Hematopoietic multipotent progenitor cell treated with erythropoietin and hydrocortisone succinate and interleukin-3 and kit ligand, for 4 days (in vitro differentiated cells): ENCODE measurements around the gene IL2RG.

Source experiments
- DNase-seq: peaks from one replicate; pipeline ENCODE4 v3.0.0-alpha.2; 2015

Gene IL2RG

DNA sequence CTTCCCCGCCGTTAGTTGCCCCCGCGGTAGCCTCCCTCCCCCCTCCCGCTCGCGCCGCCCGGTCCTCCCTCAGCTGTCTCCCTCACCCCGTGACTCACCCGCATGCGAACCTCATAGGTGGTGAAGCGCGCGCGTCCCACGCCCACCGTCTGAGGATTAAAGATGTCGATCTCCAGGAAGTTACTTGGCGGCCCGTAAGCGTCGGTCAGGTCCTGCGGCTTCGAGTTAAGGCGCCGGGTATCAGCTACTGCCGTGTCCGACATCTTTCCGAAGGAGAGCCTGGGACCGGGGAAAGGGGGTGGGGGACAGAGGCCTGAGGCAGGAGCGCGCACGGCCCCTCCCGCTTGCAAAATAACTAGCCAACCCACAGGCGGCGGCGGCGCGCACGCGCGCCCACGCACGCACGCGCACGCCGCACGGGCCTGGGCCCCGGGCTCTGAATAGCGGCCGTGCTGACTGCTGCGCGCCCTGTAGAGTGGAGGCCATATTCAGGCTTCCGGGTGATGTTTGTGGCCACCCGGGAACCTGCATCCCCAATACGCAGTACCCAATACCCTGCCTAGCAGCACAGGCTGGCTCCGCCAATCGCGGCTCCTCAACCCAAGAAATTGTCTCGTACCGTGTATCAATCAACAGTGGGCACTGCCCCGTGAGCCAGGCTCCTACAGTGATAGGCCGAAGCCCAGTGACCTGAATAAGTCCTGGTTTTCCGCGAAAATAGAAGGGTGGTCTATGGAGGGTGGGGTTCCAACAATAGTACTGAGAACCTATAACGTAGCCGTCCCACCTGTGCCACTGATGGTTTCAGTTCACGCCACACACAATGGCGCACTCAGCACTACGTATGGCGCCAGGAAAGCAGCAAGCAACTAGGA is 43.1 kb downstream of the IL2RG start, which contains the start of gene SNX12:
Gene SNX12 (minus strand): TSS at position 291 of the 875 bp plus-strand sequence. CDS start 28 bp downstream, at position 263.
- DNase-seq, result peak; percentile 96

DNA sequence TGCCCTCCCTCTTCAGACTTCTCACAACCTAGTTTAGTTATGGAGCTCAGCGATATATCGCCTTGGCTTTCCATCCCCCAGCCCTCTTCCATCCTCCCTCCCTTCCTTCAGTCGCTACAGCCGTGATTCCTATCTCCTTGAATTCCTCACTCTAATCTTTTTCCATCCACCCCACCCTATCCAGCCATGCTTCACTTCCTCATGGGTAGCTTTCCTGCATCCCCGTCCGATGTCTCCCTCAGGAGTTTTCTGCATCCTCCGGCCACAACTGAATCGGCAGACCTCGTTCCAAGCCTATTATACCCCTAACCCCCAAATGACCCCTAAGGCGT is 43.7 kb downstream of the IL2RG start:
- no peak for DNase-seq

DNA sequence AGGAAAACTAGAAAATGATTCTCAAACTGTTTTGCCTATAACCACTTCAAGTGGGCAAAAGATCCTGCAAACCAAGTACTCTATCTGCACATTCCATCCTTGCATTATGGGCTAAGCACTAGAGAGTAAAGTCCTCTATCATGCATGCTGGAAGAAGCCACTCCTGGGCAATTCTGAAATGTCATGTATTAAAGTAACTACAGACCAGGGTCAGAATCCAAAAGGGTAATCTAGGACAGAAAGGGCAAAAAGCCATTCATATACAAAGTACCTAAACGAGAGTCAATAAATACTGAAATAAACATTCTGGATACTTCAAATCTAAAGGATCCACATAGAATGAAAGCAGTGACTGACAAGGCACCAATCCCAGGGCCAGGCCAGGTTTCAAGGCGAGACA is 44.3 kb downstream of the IL2RG start:
- DNase-seq, result no peak

DNA sequence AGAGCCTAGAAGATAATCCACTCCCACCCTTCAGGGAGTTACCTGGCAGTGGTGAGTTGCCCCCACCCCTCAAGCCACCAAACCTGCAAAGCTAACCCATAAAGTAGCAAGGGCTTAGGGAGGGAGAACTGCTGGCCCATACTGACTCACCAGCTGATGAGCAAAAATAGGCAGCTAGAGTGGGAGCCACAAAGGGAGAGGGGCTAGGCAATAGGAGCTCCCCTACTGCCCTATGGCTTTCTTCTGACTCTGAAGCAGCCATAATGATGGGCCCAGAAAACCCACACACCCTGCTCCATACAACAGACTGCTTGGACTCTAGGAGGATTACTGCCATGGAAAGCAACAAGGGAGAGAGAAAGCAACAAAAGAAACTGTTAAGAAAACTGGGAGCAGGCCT is 51.2 kb downstream of the IL2RG start:
- DNase-seq, result no peak

DNA sequence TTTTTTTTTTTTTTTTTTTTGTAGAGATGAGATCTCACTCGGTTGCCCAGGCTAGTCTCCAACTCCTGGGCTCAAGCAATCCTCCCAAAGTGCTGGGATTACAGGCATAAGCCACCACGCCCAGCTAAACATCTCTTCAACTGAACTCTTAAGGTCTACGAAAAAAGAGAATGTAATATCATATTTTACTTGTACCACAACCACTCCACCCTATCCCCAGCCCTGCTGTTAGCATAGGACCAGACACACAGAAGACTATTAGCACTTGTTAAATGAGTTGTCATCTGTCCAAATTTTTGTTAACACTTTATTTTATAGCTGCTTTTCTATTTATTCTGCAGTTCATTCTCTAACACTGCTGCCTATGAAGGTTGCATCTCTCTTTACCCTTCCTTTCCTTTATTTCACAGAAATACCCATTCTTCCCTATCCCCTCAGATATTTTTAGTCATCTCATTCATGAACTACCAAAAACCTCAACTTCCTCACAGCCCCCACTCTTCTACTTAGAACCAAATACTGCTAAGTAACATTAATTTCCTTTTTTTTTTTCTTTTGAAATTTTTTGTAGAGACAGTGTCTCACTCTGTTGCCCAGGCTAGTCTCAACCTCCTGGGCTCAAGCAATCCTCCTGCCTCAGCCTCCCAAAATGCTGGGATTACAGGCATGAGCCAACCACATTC is 53.4 kb downstream of the IL2RG start:
- DNase-seq, result peak; percentile 54
